ENCODE measurements around the gene ATP2B2.

The ATP2B2 gene

GRCh38 chr3:10294030-10294586 is 211.3 kb downstream of the ATP2B2 start:
- no peak for DNase-seq (ENCODE audit: low spot score)

GRCh38 chr3:10292505-10293419 is 212.6 kb downstream of the ATP2B2 start, which contains the start of gene GHRL:
GHRL (minus strand) TSS chr3:10292947; CDS start chr3:10290180, 2,767 bp downstream.
- peak; percentile 18 for DNase-seq (ENCODE audit: low spot score)

GRCh38 chr3:10291641-10292040 is 213.7 kb downstream of the ATP2B2 start:
- DNase-seq (ENCODE audit: low spot score) = no peak

- DNase-seq (ENCODE audit: low spot score) = no peak
Measured at GRCh38 chr3:10290481-10291176, 214.8 kb downstream of the ATP2B2 start.

- DNase-seq (ENCODE audit: low spot score) = no peak
Measured at GRCh38 chr3:10289787-10290355, 215.5 kb downstream of the ATP2B2 start.

- DNase-seq (ENCODE audit: low spot score) = no peak
Measured at GRCh38 chr3:10289077-10289476, 216.3 kb downstream of the ATP2B2 start.

GRCh38 chr3:10288575-10288960 is 216.8 kb downstream of the ATP2B2 start:
- DNase-seq (ENCODE audit: low spot score) = no peak

GRCh38 chr3:10287936-10288574 is 217.3 kb downstream of the ATP2B2 start:
- DNase-seq (ENCODE audit: low spot score) = no peak

GRCh38 chr3:10286596-10287295 is 218.6 kb downstream of the ATP2B2 start:
- no peak for DNase-seq (ENCODE audit: low spot score)

GRCh38 chr3:10286133-10286524 is 219.3 kb downstream of the ATP2B2 start:
- DNase-seq (ENCODE audit: low spot score) = no peak

- no peak for DNase-seq (ENCODE audit: low spot score)
Measured at GRCh38 chr3:10285272-10286132, 219.9 kb downstream of the ATP2B2 start.

- DNase-seq (ENCODE audit: low spot score) = no peak
Measured at GRCh38 chr3:10284496-10284895, 220.9 kb downstream of the ATP2B2 start.

- no peak for DNase-seq (ENCODE audit: low spot score)
Measured at GRCh38 chr3:10283638-10284037, 221.7 kb downstream of the ATP2B2 start.

- DNase-seq (ENCODE audit: low spot score) = peak; percentile 20
Measured at GRCh38 chr3:10281951-10282350, 223.4 kb downstream of the ATP2B2 start.

GRCh38 chr3:10280571-10280970 is 224.8 kb downstream of the ATP2B2 start:
- DNase-seq (ENCODE audit: low spot score) = no peak

GRCh38 chr3:10280177-10280529 is 225.2 kb downstream of the ATP2B2 start:
- DNase-seq (ENCODE audit: low spot score) = no peak

- DNase-seq (ENCODE audit: low spot score) = no peak
Measured at GRCh38 chr3:10279384-10280176, 225.8 kb downstream of the ATP2B2 start.

GRCh38 chr3:10278501-10278900 is 226.9 kb downstream of the ATP2B2 start:
- DNase-seq (ENCODE audit: low spot score) = no peak

- DNase-seq (ENCODE audit: low spot score) = no peak
Measured at GRCh38 chr3:10277115-10277625, 228.2 kb downstream of the ATP2B2 start.

Data from COLO829 (cell line).